DOHH2 (cell line): ENCODE results near the gene MYO1B.

Source experiments
- H3F3A ChIP-seq: fragments of 200-600 bp; sonication (generic), shearing (Covaris generic); 2 replicates; pipeline ENCODE4 v1.6.0; 2016; ENCODE audit warnings: antibody characterized with exemption, mild to moderate bottlenecking; ENCODE audit not compliant: control insufficient read depth, insufficient read depth
- H3K27ac ChIP-seq: fragments of 200-600 bp; sonication (generic); 2 replicates; pipeline ENCODE4 v1.5.1; 2014; ENCODE audit warnings: low read depth, mild to moderate bottlenecking, low read length, moderate library complexity
- H3K27me3 ChIP-seq: fragments of 200-600 bp; sonication (generic); 2 replicates; pipeline ENCODE4 v1.6.1; 2014; ENCODE audit warnings: mild to moderate bottlenecking, low read length, mixed read lengths; ENCODE audit not compliant: control insufficient read depth
- H3K36me3 ChIP-seq: fragments of 200-600 bp; sonication (generic); 2 replicates; pipeline ENCODE4 v1.6.1; 2014; ENCODE audit warnings: mild to moderate bottlenecking, low read length, moderate library complexity, mixed read lengths; ENCODE audit not compliant: control insufficient read depth
- H3K4me1 ChIP-seq: fragments of 200-600 bp; sonication (generic); 2 replicates; pipeline ENCODE4 v1.6.1; 2014; ENCODE audit warnings: mild to moderate bottlenecking, low read length, mixed read lengths; ENCODE audit not compliant: control insufficient read depth
- H3K4me2 ChIP-seq: fragments of 200-600 bp; sonication (generic); 2 replicates; pipeline ENCODE4 v1.6.0; 2014; ENCODE audit warnings: mild to moderate bottlenecking, low read length, moderate library complexity
- H3K4me3 ChIP-seq: fragments of 200-600 bp; sonication (generic); 2 replicates; pipeline ENCODE4 v1.5.1; 2014; ENCODE audit warnings: mild to moderate bottlenecking, low read length, mixed read lengths
- H3K79me2 ChIP-seq: fragments of 200-600 bp; sonication (generic); 2 replicates; pipeline ENCODE4 v1.6.1; 2014; ENCODE audit warnings: mild to moderate bottlenecking, low read length, mixed read lengths; ENCODE audit not compliant: control insufficient read depth
- H3K9me2 ChIP-seq: fragments of 200-600 bp; sonication (generic); replicated peaks from 2 replicates; pipeline ENCODE4 v1.6.1; 2014; ENCODE audit warnings: mild to moderate bottlenecking, low read length, mixed read lengths; ENCODE audit not compliant: control insufficient read depth
- H3K9me3 ChIP-seq: fragments of 200-600 bp; sonication (generic); 2 replicates; pipeline ENCODE4 v1.6.1; 2014; ENCODE audit warnings: antibody characterized with exemption, low read length, mixed read lengths; ENCODE audit not compliant: control insufficient read depth, insufficient read depth
- H4K20me1 ChIP-seq: fragments of 200-600 bp; sonication (generic); 2 replicates; pipeline ENCODE4 v1.6.0; 2014; ENCODE audit warnings: low read depth, mild to moderate bottlenecking, antibody characterized with exemption, low read length, moderate library complexity; ENCODE audit not compliant: control insufficient read depth, insufficient read depth
- EZH2phosphoT487 ChIP-seq: fragments of 200-600 bp; sonication (generic); IDR thresholded peaks from 2 replicates; pipeline ENCODE4 v1.6.1; 2017; ENCODE audit warnings: borderline replicate concordance, mild to moderate bottlenecking, antibody characterized with exemption, low read length, moderate library complexity, mixed read lengths
- TF ChIP-seq, protein P1 (sequence below): fragments of 200-600 bp; sonication (generic); IDR thresholded peaks from one replicate; pipeline ENCODE4 v1.5.1; 2014; ENCODE audit warnings: antibody characterized with exemption, mild to moderate bottlenecking, low read depth, low read length; ENCODE audit not compliant: poor library complexity, severe bottlenecking

The MYO1B gene

DNA sequence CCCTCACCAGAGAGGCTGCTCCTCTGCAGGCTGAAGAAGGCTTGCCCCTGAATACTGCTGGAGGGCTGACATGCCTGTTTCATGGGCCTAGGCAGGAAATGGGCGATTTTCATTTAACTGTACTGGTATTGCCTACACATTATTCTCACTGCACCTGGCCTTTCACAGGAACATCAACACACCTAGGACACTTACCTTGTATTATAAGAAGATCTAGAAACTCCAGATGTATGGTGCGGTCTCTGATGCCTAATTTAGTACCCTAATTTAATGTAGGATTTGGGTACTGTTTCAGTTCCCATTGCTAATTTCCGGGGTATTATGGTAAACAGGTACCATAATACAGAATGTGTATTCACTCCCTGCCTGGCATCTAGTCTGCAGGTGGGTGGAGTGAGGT, 146.0 kb downstream of the MYO1B start:
- no peaks in the 10 kb centered on the region for H3K36me3 ChIP-seq

DNA sequence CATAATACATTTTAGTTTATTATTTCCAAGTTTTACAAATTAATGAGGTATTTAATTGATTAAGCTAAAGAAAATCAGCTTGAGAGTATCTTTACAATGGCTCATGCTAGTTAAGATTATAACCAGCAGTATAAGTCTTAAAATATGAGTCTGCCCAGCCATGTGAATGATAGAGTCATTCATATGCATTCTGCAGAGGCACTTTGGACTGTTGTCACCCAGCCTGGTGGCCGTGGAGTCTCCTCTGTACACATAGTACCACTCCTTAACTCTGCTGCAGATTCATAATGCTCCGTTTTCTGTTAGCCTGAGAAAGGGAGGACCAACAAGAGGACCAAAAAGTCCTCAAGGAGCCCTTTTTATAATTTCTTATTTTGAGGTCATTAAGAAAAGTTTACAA, 148.8 kb downstream of the MYO1B start:
- H3K4me3 ChIP-seq = no peak overlapping the region
- H3K79me2 ChIP-seq = no peaks in the 10 kb centered on the region
- no peak overlapping the region for H3K4me2 ChIP-seq
- no peaks in the 10 kb centered on the region for H3K36me3 ChIP-seq
- no peaks in the 10 kb centered on the region for H3K9me2 ChIP-seq
- H3K27ac ChIP-seq = no peak overlapping the region
- H3K4me1 ChIP-seq = no peaks in the 10 kb centered on the region
- H3K27me3 ChIP-seq = no peaks in the 10 kb centered on the region
- H4K20me1 ChIP-seq = no peaks in the 10 kb centered on the region
- H3F3A ChIP-seq = no peaks in the 10 kb centered on the region
- H3K9me3 ChIP-seq = no peaks in the 10 kb centered on the region
- no peak for TF ChIP-seq EZH2phosphoT487
- TF ChIP-seq, protein P1, sequence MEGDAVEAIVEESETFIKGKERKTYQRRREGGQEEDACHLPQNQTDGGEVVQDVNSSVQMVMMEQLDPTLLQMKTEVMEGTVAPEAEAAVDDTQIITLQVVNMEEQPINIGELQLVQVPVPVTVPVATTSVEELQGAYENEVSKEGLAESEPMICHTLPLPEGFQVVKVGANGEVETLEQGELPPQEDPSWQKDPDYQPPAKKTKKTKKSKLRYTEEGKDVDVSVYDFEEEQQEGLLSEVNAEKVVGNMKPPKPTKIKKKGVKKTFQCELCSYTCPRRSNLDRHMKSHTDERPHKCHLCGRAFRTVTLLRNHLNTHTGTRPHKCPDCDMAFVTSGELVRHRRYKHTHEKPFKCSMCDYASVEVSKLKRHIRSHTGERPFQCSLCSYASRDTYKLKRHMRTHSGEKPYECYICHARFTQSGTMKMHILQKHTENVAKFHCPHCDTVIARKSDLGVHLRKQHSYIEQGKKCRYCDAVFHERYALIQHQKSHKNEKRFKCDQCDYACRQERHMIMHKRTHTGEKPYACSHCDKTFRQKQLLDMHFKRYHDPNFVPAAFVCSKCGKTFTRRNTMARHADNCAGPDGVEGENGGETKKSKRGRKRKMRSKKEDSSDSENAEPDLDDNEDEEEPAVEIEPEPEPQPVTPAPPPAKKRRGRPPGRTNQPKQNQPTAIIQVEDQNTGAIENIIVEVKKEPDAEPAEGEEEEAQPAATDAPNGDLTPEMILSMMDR = no peak

More for the DNA sequence above, 146.0 kb downstream of the MYO1B start:
- Histone ChIP-seq H3K27ac (no peak overlapping the region), H3K4me3 (no peak overlapping the region), H3K27me3 (no peaks in the 10 kb centered on the region), H3K9me2 (no peaks in the 10 kb centered on the region), H3K9me3 (no peaks in the 10 kb centered on the region), H3K4me2 (no peak overlapping the region), H3F3A (no peaks in the 10 kb centered on the region), H3K4me1 (no peaks in the 10 kb centered on the region), H4K20me1 (no peaks in the 10 kb centered on the region), H3K79me2 (no peaks in the 10 kb centered on the region)
- TF ChIP-seq EZH2phosphoT487 = no peak
- TF ChIP-seq, protein P1 = no peak

DNA sequence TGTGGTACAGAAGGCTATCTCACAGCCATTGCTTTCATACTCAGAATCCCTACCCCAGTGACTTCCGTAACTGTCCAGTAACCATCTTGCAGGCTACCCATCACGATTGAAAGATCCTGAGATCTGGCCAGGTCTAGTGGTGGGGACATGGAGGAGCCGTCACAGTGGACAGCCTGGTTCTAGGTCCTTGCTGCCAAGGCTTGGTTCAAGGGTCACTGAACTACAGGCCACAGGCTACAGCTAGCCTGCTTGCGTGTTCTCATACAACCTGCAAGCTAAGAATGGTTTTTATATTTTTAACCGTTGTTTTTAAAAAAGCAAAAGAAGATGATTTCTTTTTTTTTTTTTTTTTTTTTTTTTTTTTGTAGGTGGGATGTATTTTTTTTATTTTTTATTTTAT, 151.6 kb downstream of the MYO1B start:
- Histone ChIP-seq H3F3A (no peaks in the 10 kb centered on the region), H3K36me3 (no peaks in the 10 kb centered on the region)

More for the DNA sequence above, 151.6 kb downstream of the MYO1B start:
- Histone ChIP-seq H3K27ac (no peak overlapping the region), H3K27me3 (no peaks in the 10 kb centered on the region), H3K4me2 (no peak overlapping the region), H3K4me3 (no peak overlapping the region), H4K20me1 (no peaks in the 10 kb centered on the region), H3K4me1 (no peaks in the 10 kb centered on the region), H3K79me2 (no peaks in the 10 kb centered on the region), H3K9me3 (no peaks in the 10 kb centered on the region), H3K9me2 (no peaks in the 10 kb centered on the region)
- TF ChIP-seq, protein P1 = no peak
